Measurements from ENCODE around the gene AKAIN1.

The AKAIN1 gene

DNA sequence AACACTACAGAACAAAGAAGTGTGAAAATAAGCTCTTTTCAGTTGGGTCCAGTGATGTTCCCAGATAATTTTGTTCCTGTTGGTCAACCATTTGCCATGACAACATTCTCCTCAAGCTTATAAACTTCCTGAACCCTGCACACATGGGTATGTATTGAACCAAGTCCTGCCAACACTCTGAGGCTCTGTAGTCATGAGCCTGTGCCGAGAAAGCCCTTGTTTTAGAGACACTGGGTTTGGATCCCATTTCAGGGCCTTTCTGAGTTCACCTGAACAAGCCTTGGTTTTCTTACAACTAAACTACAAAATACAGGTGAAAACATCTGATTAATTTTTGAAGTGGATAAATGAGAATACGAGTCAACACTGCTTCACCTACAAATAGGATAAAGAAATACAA lies 38.5 kb downstream of the AKAIN1 start:
- no peak for DNase-seq

DNA sequence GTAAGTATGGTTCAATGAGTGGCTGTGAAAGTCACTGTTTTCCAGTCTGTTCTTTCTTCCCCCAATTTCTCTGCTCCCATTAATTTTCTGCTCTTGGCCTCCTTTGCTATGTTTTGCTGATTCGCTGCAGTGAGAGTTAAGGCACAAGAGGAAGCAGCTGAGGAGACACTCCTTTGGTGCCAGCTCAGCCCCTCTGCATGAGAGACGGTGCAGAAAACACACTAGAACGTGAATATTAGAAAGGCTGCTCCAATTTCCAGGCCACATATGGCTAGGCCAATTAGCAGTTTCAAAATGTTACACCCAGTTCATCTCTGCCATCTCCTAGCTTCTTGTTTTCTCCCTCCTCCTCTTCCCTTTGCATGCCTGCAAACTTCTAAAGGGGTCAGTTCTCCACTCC lies 38.9 kb downstream of the AKAIN1 start:
- DNase-seq: no peak

DNA sequence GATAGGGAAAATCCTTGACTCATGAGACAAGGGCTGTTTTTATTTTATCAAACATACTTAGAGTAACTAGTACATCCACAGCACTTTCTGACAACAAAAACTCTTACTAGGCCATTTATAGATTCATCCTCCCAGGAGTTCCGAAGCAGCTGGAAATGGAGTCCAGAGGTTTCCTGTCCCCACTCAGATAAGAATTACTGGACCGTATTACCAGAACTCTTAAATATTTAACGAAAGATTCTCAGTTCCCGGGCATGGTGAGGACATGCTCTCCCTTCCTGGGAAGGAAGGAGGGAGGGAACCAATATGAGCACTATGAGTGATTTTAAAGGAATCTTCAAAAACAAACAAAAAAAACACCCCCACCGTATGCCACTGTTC lies 41.2 kb downstream of the AKAIN1 start:
- no peak for DNase-seq

DNA sequence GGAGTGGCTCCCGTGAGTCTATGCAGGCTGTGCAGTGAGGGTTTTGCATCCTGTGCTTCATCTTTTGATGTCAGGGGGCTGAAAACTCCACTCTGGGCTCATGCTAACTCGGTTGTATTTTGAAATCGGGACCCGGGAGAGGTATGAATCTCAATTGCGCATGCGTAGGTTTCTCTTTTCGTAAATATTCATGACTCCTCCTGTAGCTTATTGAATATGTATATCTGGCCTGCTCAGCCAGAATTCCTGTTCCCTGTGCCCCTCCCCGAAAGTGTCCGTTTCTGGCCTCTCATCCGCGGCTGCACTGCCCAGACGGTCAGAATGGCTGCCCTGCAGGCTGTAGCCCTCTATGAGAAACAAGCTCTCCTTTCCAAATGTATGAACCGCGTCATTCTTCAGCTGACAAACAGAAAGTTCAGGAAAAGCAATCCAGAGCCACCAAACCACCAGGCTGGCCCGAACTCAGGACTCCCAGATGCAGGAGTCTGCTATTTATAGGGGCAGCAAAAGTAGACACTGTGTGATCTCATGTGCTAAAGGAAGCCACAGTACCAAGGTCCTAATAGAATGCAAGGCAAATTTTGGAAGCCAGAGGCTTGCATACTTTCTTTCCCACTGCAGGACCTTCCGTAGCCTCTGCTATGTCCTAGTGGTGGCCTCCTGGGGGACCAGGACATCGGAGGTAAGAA lies 41.7 kb downstream of the AKAIN1 start:
- DNase-seq: no peak

DNA sequence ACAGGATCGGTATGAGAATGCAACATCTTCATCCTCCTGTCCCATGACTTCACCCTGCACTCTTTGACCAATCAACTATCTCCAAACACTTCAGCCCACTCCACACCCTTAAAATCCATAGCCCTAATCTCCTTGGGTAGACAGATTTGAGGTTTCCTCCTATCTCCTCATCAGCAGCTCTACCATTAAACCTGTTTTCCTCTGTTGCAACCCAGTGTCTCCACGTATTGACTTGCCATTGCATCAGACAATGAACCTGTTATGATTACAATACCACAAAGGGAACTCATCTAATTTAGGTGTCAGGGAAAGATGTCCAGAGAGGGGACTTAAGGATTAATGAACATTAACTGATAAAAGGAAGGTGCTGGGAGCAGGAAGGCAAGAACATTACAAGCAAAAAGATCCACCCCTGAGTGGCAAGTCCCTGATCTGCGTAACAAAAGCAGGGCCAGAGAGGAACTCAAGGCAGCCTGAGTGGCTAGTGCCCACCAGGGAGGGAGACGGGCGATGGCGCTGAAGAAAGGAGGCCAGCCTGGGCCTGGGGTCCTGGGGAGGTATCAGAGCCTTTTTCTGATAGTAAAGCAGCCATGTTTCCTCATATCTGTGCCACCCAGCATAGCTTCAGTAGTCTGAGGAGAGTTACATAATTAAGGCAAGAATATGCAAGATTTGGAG lies 44.6 kb downstream of the AKAIN1 start:
- DNase-seq: no peak

DNA sequence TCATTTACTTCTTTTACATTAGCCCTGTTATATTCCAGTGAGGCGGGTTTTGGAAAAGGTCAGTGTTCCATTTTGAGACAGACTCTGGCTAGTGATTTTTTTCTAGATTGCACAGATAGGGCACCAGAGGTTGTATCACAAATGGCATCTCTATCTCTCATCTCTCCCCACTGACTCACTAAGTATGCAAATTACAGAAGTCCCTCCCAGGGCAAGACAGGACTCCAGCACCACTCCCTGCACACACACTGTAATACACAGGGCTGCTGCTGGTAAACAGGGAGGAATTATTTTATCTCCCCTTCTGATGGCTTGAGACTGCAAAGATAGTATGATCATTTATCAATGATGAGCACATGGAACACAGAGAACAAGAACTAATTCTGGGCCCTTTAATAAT lies 46.2 kb downstream of the AKAIN1 start:
- no peak for DNase-seq

DNA sequence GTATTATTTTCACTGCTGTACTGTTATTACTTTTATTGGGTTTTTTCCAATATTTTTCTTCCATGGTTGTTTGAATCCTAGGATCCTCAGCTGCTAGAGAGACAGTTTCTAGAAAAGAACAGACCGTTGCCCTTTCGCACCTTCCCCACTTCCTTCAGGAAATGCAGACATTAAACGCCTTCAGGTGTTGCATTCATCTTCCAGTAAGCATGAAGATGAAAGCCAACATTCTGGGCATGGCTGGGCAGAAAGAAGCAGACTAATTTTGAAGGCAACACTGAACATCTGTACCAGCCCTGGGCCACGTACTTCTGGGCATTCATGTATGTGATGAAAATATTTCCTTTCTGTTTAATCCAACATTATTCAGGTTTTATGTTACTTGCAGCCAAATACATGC lies 51.0 kb downstream of the AKAIN1 start:
- no peak for DNase-seq

DNA sequence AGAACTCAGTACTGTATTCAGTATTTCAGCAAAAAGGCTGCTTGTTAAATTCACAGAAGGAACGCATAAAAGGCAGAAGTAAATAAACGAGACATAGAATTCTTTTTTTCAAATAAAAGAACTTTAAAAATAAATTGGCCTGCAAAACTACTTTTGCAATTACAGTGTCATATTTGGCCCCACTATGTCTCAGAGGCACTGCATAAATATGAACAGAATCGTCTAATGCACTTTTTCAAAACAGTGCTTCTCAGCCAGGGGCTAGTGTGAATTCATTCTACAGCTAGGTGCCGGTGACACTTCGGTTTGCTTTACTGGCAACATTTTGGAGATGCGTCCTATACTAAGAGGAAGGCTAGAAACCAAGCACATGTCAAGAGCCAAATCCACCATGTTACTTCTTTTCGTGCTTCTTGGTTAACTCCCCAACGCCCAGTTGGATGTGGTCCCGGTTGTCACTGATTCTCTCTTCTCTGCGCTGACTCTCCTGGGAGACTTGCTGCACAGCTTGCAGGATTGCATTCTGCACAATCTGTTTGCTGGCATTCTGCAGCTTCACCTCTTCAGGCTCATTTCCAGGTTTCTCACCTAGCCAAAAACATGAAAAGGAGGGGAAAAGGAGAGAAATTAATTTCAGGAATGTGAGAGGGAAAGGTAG lies 51.8 kb downstream of the AKAIN1 start:
- no peak for DNase-seq

DNA sequence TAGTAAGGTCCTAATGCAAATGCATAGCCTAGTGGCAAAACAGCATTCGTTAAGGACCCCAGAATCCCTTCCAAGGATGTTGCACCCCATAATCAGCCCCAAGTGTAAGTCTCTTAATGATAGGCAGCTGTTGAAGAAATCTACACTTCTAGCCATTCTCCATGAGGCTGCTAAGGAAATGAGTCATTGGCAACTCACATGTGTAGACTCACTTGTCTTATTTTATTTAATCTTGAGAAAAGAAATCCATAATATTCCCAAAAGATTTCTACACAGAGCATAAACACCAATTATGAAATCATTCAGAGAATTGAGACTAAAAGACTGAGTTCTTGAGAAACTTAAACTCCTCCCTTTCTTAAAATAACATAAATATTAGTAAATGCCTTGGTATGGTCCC lies 52.4 kb downstream of the AKAIN1 start:
- DNase-seq: no peak

DNA sequence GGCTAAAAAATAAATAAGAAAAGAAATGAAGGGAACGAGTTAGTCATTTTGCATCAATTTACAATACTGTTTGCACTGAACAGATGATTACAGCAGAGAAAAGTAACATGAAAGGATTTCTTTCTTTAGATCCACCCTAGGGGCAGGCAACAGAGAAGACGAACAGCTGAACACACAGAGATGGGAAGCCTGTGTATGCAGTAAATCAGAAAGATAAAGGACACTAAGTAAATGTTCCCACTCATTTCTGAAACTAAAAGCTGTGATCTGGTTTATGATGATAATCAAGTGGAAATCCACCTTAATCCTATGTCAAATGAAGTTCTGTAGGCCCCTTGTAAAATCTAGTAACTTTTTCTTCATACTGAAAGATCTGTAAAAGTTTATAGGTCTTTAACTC lies 54.2 kb downstream of the AKAIN1 start:
- no peak for DNase-seq

DNA sequence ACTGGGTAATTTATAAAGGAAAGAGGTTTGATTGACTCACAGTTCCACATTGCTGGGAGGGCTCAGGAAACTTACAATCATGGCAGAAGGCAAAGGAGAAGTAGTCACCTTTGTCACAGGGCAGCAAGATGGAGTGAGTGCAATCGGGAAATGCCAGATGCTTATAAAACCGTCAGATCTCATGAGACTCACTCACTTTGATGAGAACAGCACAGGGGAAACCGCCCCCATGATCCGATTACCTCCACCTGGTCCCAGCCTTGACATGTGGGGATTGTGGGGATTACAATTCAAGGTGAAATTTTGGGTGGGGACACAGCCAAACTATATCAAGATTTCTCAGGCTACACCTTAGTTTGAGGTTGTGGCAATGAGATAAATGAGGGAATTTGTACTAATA lies 54.9 kb downstream of the AKAIN1 start:
- no peak for DNase-seq

DNA sequence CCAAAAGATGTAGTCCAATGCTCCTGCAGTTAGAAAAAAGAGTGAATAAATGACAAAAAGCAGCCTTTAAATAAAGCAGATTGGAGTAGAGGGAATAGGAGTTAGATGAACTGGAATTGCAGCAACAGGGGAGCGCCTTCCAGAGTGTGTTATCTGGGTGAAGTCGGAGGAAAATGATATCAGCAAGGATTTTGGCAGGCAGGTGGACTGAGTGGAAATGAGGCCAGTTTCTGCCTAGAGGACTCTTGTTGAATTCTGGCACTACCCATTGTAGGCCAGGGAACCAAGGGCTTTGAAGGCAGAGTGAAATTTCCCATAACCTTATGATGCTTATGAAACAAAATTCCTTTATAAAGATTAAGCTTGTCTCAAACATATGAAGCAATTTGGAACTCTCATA lies 59.8 kb downstream of the AKAIN1 start:
- DNase-seq: no peak

DNA sequence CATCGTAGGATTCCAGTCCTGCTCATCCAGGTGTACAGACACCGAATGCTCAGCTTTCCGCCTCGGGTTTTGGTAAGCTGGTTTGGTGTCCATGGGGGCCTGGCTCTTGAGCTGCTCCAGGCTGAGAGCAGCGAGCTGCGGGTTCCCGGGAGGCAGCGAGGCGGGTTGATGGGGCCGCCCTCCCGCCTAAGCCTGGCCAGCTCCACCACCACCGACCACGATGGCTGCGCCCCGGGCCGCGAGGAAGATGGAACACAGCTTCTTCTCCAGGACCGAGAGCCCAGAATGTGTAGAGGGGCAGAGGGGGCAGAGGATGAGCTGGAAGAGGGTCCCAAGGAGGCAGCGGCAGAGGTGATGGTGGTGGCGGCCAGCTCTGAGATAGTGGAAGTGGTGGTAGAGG lies 64.1 kb downstream of the AKAIN1 start:
- no peak for DNase-seq

DNA sequence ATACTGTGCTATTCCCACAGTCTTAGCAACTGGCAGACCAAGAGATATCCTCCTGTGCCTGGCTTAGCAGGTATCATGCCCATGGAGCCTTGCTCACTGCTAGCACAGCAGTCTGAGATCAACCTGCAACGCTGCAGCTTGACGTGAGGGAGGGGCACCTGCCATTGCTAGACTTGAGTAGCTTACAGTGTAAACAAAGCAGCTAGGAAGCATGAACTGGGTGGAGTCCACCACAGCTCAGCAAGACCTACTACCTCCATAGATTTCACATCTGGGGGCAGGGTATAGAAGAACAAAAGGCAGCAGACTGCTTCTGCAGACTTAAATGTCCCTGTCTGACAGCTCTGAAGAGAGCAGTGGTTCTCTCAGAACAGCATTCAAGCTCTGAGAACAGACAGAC lies 74.8 kb downstream of the AKAIN1 start:
- DNase-seq: no peak

DNA sequence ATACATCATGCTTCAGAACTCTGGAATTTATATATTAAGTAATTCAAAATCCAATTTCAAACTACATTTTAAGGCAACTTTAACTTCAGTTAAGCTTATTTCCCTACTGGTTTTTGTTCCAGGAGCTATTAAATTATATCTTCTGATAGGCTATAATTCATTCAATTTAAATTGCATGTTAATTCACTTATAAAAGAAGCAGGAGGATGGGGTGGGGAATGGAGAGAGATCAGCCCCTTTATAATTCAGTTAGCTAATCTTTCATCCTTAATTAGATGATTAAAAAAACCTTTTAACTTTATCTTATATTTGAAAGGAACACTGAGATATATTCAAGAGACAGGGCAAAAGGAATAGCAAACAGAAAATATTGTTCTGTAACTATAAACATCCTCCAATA lies 86.8 kb downstream of the AKAIN1 start:
- no peak for DNase-seq

DNA sequence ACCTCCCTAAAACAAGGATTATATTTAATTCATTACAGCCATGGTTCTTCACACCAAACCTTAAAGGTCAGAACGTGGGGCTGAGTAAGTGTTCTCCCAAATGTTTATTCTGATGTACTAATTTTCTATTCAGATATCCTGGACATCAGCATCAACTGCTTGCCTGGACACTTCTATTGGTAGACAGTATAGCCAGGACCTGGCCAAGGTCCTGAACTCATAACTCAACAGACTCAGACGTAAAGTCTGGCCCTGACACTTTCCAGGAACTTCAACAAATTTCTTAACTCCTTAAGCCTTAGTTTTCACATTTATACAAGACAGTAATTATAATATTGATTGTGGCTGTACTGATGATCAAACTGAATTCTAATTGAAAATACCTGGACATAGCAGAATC lies 89.1 kb downstream of the AKAIN1 start:
- no peak for DNase-seq

DNA sequence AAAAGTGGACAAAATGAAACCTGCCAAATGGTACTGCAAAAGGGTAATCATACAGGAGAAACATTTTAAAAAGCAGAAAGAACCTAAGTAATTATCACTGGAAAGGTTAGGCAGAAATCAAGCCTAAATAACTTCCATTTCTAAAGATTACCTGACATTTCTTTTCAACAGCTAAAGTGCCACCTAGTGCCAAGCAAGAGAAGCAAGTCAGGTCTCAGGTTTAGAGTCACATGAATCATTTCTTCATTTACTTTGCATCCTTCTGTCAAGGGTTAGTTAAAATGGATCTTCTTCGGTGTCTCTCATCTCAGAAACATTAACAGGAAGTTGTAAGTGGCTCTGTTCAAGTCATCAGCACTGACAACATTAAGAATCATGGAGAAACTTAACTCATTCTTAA lies 90.3 kb downstream of the AKAIN1 start:
- no peak for DNase-seq

DNA sequence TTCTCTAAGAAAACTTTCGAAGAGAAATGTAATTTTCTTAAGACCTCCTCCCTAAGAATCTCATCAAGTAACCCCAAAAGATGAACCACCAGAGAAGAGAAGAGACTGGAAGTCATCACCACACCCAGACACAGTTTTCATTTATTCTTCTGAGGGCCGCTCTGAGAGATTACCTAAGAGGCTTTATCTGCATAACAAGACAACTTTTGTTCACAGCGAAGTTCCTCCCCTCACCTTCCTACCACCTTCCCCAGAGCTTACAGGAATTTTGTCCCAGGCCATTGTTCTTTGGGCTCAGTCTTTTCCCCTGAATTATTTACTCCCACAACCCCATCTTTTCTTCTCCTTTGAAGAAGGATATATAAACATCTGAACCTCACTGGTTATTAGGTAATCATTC lies 92.8 kb downstream of the AKAIN1 start:
- no peak for DNase-seq

DNA sequence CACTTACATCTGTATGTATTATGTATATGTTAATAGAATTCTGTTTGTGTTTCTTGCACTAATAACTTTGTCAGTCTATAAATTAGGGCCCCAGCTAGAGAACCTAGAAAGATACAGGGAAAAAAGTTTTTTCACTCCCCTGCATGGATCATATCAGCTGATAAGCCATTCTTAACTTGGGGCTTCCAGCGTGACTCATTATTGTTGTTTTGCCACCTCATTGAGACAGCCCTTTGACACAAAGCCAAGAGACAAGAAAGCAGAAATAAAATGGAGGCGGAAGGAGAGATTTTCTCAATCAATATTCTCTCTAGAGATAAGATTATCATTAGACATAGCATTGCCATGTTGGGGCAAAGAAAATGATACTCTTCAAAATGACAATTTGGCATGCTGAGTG lies 93.4 kb downstream of the AKAIN1 start:
- DNase-seq: no peak

DNA sequence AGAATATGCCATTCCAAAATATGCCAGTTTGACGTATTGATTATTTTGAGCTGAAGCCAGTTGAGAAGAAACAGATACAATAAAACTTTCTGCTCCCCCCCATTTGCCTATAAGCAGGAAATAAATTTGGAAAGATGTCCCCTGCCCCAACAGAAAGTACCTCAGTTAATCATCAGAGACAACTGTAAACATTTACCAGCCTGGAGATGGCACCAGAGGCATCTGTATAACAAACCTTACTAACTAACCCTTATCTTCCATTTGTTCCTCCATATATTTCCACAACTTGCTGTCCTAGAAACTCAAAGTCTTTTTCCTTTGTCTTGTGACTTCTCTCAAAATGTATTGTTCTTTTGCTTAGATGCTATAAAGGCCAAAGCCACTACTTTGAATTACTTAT lies 93.8 kb downstream of the AKAIN1 start:
- DNase-seq: no peak

DNA sequence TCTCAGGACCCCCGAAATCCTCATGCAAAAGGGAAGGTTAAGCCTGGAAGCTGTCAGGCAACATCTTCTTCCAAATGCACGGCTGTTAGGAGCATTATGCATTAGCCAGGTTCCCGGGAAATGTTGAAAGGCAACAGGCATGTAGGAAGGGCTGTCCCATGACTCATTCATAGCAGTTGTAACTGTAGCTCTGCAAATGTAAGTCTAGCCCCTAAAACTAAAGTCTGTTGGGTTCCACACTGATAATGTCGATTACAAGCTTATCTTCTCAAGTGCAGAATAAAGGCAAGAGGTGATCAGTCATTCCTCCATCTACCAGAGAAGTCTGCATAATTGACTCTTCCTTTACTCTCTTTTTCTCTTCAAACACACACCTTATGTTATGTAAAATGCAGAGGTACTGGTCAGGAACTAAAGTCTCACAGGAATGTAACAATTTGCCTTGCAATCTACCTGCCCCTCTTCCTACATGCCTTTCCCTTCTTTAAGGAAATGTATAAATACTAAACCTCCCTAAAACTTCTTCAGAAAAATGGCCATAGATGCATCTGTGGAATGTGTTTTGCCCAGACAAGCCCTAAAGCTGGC lies 99.8 kb downstream of the AKAIN1 start:
- no peak for DNase-seq

DNA sequence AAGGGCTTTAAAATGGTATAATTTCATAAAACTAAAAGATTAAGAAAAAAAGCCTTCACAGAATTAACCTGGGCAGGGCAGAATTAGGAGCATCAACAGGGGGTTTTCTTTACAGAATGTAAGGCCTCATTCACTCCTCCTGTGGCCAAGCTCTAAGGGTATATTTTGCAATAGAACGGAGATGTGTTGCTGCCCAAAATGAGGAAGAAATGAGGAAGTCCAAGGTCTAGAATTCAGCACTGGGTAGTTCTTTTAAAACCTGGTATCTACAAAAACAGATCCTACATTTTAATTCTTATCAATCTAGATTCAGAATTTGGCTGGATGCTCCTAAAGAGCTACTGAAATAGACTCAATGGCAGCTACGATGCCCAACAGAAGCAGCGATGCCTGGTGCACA lies 101.8 kb downstream of the AKAIN1 start:
- DNase-seq: no peak

DNA sequence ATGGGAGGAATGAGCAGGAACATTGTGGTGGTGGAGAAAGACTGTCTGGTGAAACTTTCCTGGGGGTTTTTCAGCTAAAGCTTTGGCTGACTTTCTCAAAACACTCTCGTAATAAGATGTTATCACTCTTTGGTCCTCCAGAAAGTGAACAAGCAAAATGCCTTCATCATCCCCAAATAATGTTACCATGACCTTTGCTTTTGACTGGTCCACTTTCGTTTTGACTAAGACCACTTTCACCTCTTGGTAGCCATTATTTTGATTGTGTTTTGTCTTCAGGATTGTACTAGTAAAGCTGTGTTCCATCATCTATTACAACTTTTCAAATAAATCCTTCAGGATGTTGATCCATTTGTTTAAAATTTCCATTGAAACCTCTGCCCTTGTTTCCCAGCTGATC lies 103.2 kb downstream of the AKAIN1 start:
- no peak for DNase-seq

Measured in DMS153 (cell line).